Erythroblast (primary cell): ENCODE results near the gene CIPC.

ENCODE experiments used
- GATA1 ChIP-seq: IDR thresholded peaks from 2 replicates; pipeline ENCODE4 v1.6.1; 2011; ENCODE audit warnings: low read depth, mild to moderate bottlenecking, control low read depth, low read length, moderate library complexity
- POLR2A ChIP-seq: IDR thresholded peaks from 2 replicates; pipeline ENCODE4 v1.6.1; 2011; ENCODE audit warnings: mild to moderate bottlenecking, low read length

- TF ChIP-seq POLR2A (no peak), GATA1 (no peak)
These were observed 35.8 kb upstream of the CIPC start for GRCh38 chr14:77062261-77062660.
